HFFc6 (cell line): ENCODE measurements around the gene FXYD7. TPM values are rescaled to one million over a fixed set of nuclear protein-coding genes. Genes with fewer than 3 reads are reported as not detected.

ENCODE experiments used
- DNase-seq: peaks from one replicate; pipeline ENCODE4 v3.0.0-alpha.2; 2018
- H3K27ac Mint-ChIP-seq: 2 replicates; pipeline ENCODE4 v1.8.0; 2020; ENCODE audit warnings: mild to moderate bottlenecking, mixed read lengths
- H3K27me3 Mint-ChIP-seq: 2 replicates; pipeline ENCODE4 v1.8.0; 2021; ENCODE audit warnings: mild to moderate bottlenecking, moderate library complexity, mixed read lengths; ENCODE audit not compliant: insufficient read depth
- H3K36me3 Mint-ChIP-seq: 2 replicates; pipeline ENCODE4 v1.8.0; 2021; ENCODE audit warnings: low read depth, mixed read lengths
- H3K4me1 Mint-ChIP-seq: 2 replicates; pipeline ENCODE4 v1.8.0; 2020; ENCODE audit warnings: low read depth, mixed read lengths
- H3K4me3 Mint-ChIP-seq: 2 replicates; pipeline ENCODE4 v1.8.0; 2020; ENCODE audit warnings: mild to moderate bottlenecking, moderate library complexity, mixed read lengths
- H3K9me3 Mint-ChIP-seq: 2 replicates; pipeline ENCODE4 v1.8.0; 2020; ENCODE audit warnings: mild to moderate bottlenecking, mixed read lengths
- CTCF ChIP-seq: fragments of 200-600 bp; sonication (generic); IDR thresholded peaks from 2 replicates; pipeline ENCODE4 v1.5.0; 2021; ENCODE audit warnings: antibody characterized with exemption, mild to moderate bottlenecking
- total RNA-seq, 6 experiments: library from RNA; stranded (reverse); fragmentation: NEBNext Ultra II Directional; extraction: Animal tissue kit (Norgen Biotek cat#: 25700); gene quantifications; 2 replicates in 1 of 6; 3 replicates in 5 of 6; pipeline ENCODE4 v1.2.3, GENCODE V29; 2021

FXYD7 gene
- total RNA-seq, 6 experiments from 2014 or later, result 0.32 to 0.87 (median 0.68) TPM; not detected in 3

GRCh38 chr19:35117799-35118198 is 25.3 kb upstream of the FXYD7 start:
- Mint-ChIP-seq H3K27ac (no peak overlapping the region), H3K4me3 (no peak overlapping the region), H3K9me3 (no peaks in the 10 kb centered on the region), H3K27me3 (peaks cover 17% of the 10 kb centered on the region), H3K4me1 (peaks cover 19% of the 10 kb centered on the region), H3K36me3 (no peaks in the 10 kb centered on the region)
- TF ChIP-seq CTCF, result no peak
- DNase-seq, result no peak

GRCh38 chr19:35118268-35119020 is 24.6 kb upstream of the FXYD7 start:
- H3K27ac Mint-ChIP-seq, result no peak overlapping the region
- H3K4me1 Mint-ChIP-seq, result peaks cover 21% of the 10 kb centered on the region
- no peak for DNase-seq
- no peak overlapping the region for H3K4me3 Mint-ChIP-seq
- no peak for TF ChIP-seq CTCF
- H3K36me3 Mint-ChIP-seq, result no peaks in the 10 kb centered on the region
- peaks cover 17% of the 10 kb centered on the region for H3K27me3 Mint-ChIP-seq
- H3K9me3 Mint-ChIP-seq, result no peaks in the 10 kb centered on the region

- no peak for TF ChIP-seq CTCF
- H3K4me1 Mint-ChIP-seq, result peaks cover 27% of the 10 kb centered on the region
- H3K27ac Mint-ChIP-seq, result no peak overlapping the region
- no peak overlapping the region for H3K4me3 Mint-ChIP-seq
- no peaks in the 10 kb centered on the region for H3K9me3 Mint-ChIP-seq
- no peak for DNase-seq
- H3K36me3 Mint-ChIP-seq, result no peaks in the 10 kb centered on the region
- peaks cover 17% of the 10 kb centered on the region for H3K27me3 Mint-ChIP-seq
These were observed 24.0 kb upstream of the FXYD7 start for GRCh38 chr19:35119091-35119490.

GRCh38 chr19:35119578-35120155 is 23.4 kb upstream of the FXYD7 start:
- Mint-ChIP-seq H3K27me3 (peaks cover 17% of the 10 kb centered on the region), H3K4me3 (no peak overlapping the region), H3K4me1 (peaks cover 30% of the 10 kb centered on the region), H3K36me3 (no peaks in the 10 kb centered on the region), H3K9me3 (no peaks in the 10 kb centered on the region), H3K27ac (no peak overlapping the region)
- DNase-seq, result no peak
- TF ChIP-seq CTCF, result no peak

- no peak for TF ChIP-seq CTCF
- H3K36me3 Mint-ChIP-seq, result no peaks in the 10 kb centered on the region
- DNase-seq, result peak; percentile 22
- no peak overlapping the region for H3K4me3 Mint-ChIP-seq
- H3K27me3 Mint-ChIP-seq, result peaks cover 15% of the 10 kb centered on the region
- H3K4me1 Mint-ChIP-seq, result peaks cover 32% of the 10 kb centered on the region
- H3K27ac Mint-ChIP-seq, result no peak overlapping the region
- H3K9me3 Mint-ChIP-seq, result no peaks in the 10 kb centered on the region
These were observed 22.6 kb upstream of the FXYD7 start for GRCh38 chr19:35120492-35120891.
